HepG2 (cell line): ENCODE data around the gene CALML6. TPM values are rescaled to one million over a fixed set of nuclear protein-coding genes. Genes with fewer than 3 reads are reported as not detected.

Source experiments
- ATAC-seq: fragments of 200-7000 bp; cut with Tn5 transposase; 3 replicates; pipeline ENCODE4 v1.9.1; 2020; ENCODE audit warnings: mild to moderate bottlenecking, moderate library complexity
- BruUV-seq: library from RNA; stranded (reverse); fragments of 400-500 nt; replicated peaks from 2 replicates; lab custom pipeline; 2021; lab: Mats Ljungman, UMichigan
- CTCF ChIA-PET: fragments of 300-600 bp; formaldehyde crosslinking; extraction: SDS; loops from one replicate; lab custom pipeline; 2021; ENCODE audit warnings: low total read pairs, inconsistent platforms, low intra/inter-chr PET ratio; lab: Yijun Ruan, JAX
- POLR2A ChIA-PET: fragments of 350-600 bp; sonication (Branson Sonifier 250); formaldehyde crosslinking; loops from one replicate; lab custom pipeline; 2020; ENCODE audit warnings: antibody characterized with exemption, inconsistent platforms; lab: Yijun Ruan, JAX
- DNase-seq: peaks from one replicate; pipeline ENCODE4 v3.0.0-alpha.2; 2015; ENCODE audit warnings: low spot score
- FAIRE-seq: peaks from 3 replicates; lab custom pipeline; 2011; peaks lifted over from hg19 to GRCh38; lab: Jason Lieb, UNC
- H2AFZ ChIP-seq: one replicate; pipeline ENCODE4 v1.6.1; 2011; ENCODE audit warnings: low read length, inconsistent platforms
- H3K27ac ChIP-seq: fragments of 300-600 bp; 3 replicates; pipeline ENCODE4 v1.8.0; 2011; ENCODE audit warnings: mixed run types, mild to moderate bottlenecking, mixed read lengths, low read length, inconsistent platforms; ENCODE audit not compliant: insufficient read depth; ENCODE audit errors: extremely low read length
- H3K27me3 ChIP-seq, 2 experiments: fragments of 200-600 bp in 1 of 2; 2 replicates in 1 of 2; 3 replicates in 1 of 2; pipeline versions ENCODE4 v1.6.0 to v1.8.0; 2011; ENCODE audit warnings: low read length in 2 of 2, mild to moderate bottlenecking in 2 of 2, moderate library complexity in 2 of 2, inconsistent platforms in 1 of 2; ENCODE audit not compliant: insufficient read depth in 2 of 2, control insufficient read depth in 1 of 2
- H3K36me3 ChIP-seq, 2 experiments: fragments of 200-600 bp in 1 of 2; replicated peaks in 1 of 2; 2 replicates in 1 of 2; 3 replicates in 1 of 2; pipeline versions ENCODE4 v1.5.1 to v1.8.0; 2011; ENCODE audit warnings: low read length in 2 of 2, inconsistent platforms in 1 of 2; ENCODE audit not compliant: insufficient read depth in 2 of 2, control insufficient read depth in 1 of 2
- H3K4me1 ChIP-seq: 2 replicates; pipeline ENCODE4 v1.5.1; 2012; ENCODE audit warnings: low read length, inconsistent platforms; ENCODE audit not compliant: insufficient read depth
- H3K4me2 ChIP-seq: 2 replicates; pipeline ENCODE4 v1.6.0; 2011; ENCODE audit warnings: low read depth, low read length, inconsistent platforms
- H3K4me3 ChIP-seq, 3 experiments: fragments of 200-600 bp in 1 of 3; sonication (generic), shearing (Covaris generic) in 1 of 3; replicated peaks in 1 of 3; 2 replicates each; pipeline ENCODE4 v1.5.1; 2011 to 2016; ENCODE audit warnings: low read length in 3 of 3, inconsistent platforms in 2 of 3, low read depth in 2 of 3, mild to moderate bottlenecking in 2 of 3, control low read depth in 1 of 3, mixed read lengths in 1 of 3; ENCODE audit not compliant: insufficient read depth in 1 of 3
- H3K79me2 ChIP-seq: one replicate; pipeline ENCODE4 v1.6.1; 2011; ENCODE audit warnings: low read length, inconsistent platforms; ENCODE audit not compliant: insufficient read depth
- H3K9ac ChIP-seq: 2 replicates; pipeline ENCODE4 v1.6.0; 2011; ENCODE audit warnings: mild to moderate bottlenecking, low read depth, low read length, inconsistent platforms; ENCODE audit not compliant: insufficient read depth
- H3K9me3 ChIP-seq: 2 replicates; pipeline ENCODE4 v1.5.1; 2012; ENCODE audit warnings: mild to moderate bottlenecking, low read length
- H4K20me1 ChIP-seq: 2 replicates; pipeline ENCODE4 v1.6.0; 2011; ENCODE audit warnings: inconsistent platforms, mild to moderate bottlenecking, low read length, moderate library complexity; ENCODE audit not compliant: insufficient read depth
- ASH2L ChIP-seq: fragments of 300-600, 200-600 bp; sonication (generic); IDR thresholded peaks from 2 replicates; pipeline ENCODE4 v1.7.0; 2017; ENCODE audit warnings: low read depth, mild to moderate bottlenecking, moderate library complexity, mixed read lengths, low read length; ENCODE audit not compliant: insufficient read length
- CCAR2 ChIP-seq: fragments of 200-400 bp; formaldehyde crosslinking; optimal IDR thresholded peaks from 2 replicates; pipeline ENCODE3; 2018; ENCODE audit warnings: low read depth, mild to moderate bottlenecking, low read length, moderate library complexity
- ELF4 ChIP-seq: sonication (generic); formaldehyde crosslinking; IDR thresholded peaks from 2 replicates; pipeline ENCODE4 v1.5.0; 2020; ENCODE audit warnings: missing genetic modification reagents, mild to moderate bottlenecking, moderate library complexity, borderline replicate concordance
- MTA1 ChIP-seq: sonication (generic); formaldehyde crosslinking; IDR thresholded peaks from 2 replicates; pipeline ENCODE4 v1.4.0; 2020; ENCODE audit warnings: missing genetic modification reagents, mild to moderate bottlenecking, borderline replicate concordance
- NFKB2 ChIP-seq: sonication (generic); formaldehyde crosslinking; IDR thresholded peaks from 2 replicates; pipeline ENCODE4 v1.4.0; 2020; ENCODE audit warnings: missing genetic modification reagents, borderline replicate concordance
- RNF2 ChIP-seq: fragments of 450-650 bp; conservative IDR thresholded peaks from 2 replicates; pipeline ENCODE4 v1.6.1; 2016; ENCODE audit warnings: low read depth
- ZFP36L2 ChIP-seq: sonication (generic); formaldehyde crosslinking; IDR thresholded peaks from 2 replicates; pipeline ENCODE4 v1.4.0; 2020; ENCODE audit warnings: missing genetic modification reagents
- ZNF143 ChIP-seq: sonication (generic); formaldehyde crosslinking; IDR thresholded peaks from 2 replicates; pipeline ENCODE4 v1.4.0; 2020; ENCODE audit warnings: missing genetic modification reagents
- ZNF7 ChIP-seq: IDR thresholded peaks from 2 replicates; pipeline ENCODE4 v1.6.1; 2016; ENCODE audit warnings: missing biosample characterization, missing genetic modification reagents
- ZNF766 ChIP-seq: sonication (generic); formaldehyde crosslinking; IDR thresholded peaks from 2 replicates; pipeline ENCODE4 v1.5.0; 2020; ENCODE audit warnings: missing genetic modification reagents, borderline replicate concordance
- ZSCAN5A ChIP-seq: sonication (generic); formaldehyde crosslinking; IDR thresholded peaks from 2 replicates; pipeline ENCODE4 v1.8.0; 2022; ENCODE audit warnings: mild to moderate bottlenecking, missing genetic modification reagents, borderline replicate concordance
- WGBS: methylation state at CpG from one replicate; pipeline ENCODE4 v1.1.6; 2017; ENCODE audit warnings: low lambda C conversion rate; 5-methylcytosine and 5-hydroxymethylcytosine counted together
- in situ Hi-C: cut with HindIII; loops from 2 replicates; pipeline ENCODE4 v1.10.0; 2017; ENCODE audit warnings: low pct_unique_long_range_greater_than_20kb; ENCODE audit not compliant: extremely low pct_ligation_motif_present
- intact Hi-C: fragments of 100-400 bp; cut with micrococcal nuclease; formaldehyde crosslinking; loops from one replicate; pipeline ENCODE4 v1.10.0; 2022; ENCODE audit not compliant: unreplicated experiment
- polyA plus RNA-seq, 8 experiments: library from polyadenylated mRNA; depleted of rRNA in 3 of 8; stranded (reverse) in 7 of 8; unstranded in 1 of 8; fragments of >200 nt; fragmentation: Illumina TruSeq in 4 of 8; extraction: Trizol in 4 of 8; gene quantifications; 2 replicates each; pipeline versions ENCODE4 v1.2.1 to v1.2.3, GENCODE V29; 2011 to 2016; ENCODE audit warnings: low read depth in 4 of 8, missing spikeins in 1 of 8, mixed read lengths in 1 of 8; ENCODE audit not compliant: insufficient read depth in 1 of 8
- total RNA-seq, 5 experiments: library from RNA; depleted of rRNA; stranded (reverse); fragments of >200 nt; fragmentation: Illumina TruSeq; extraction: Trizol; gene quantifications; 2 replicates each; pipeline ENCODE4 v1.2.3, GENCODE V29; 2016; ENCODE audit warnings: low read depth in 1 of 5

Gene CALML6
- total and polyA plus RNA-seq, 2 of the 13 experiments (the other 11 are each of a cell fraction or from before 2014, with no cell fraction given), result 0.11 to 0.12 TPM

- Histone ChIP-seq H4K20me1 (no peaks in the 10 kb centered on the region), H3K4me1 (peaks cover 59% of the 10 kb centered on the region), H3K79me2 (peaks cover 13% of the 10 kb centered on the region), H3K4me3 (no peak overlapping the region), H3K27ac (peak overlapping the region; percentile 91), H3K9ac (no peak overlapping the region), H2AFZ (no peak overlapping the region), H3K4me2 (no peak overlapping the region), H3K27me3 (no peaks in the 10 kb centered on the region), H3K36me3 (no peaks in the 10 kb centered on the region; a peak in 1 of 5 replicates), H3K9me3 (no peaks in the 10 kb centered on the region)
- FAIRE-seq (no peak), ATAC-seq (no peak), DNase-seq (no peak)
- POLR2A ChIA-PET, result no interaction called here
- 100% methylated on average over 7 of the region's 12 CpGs for WGBS
- CTCF ChIA-PET, result no interaction called here
- TF ChIP-seq ZNF766, result no peak
- TF ChIP-seq ZSCAN5A (CRISPR knock-in tag), result no peak
- TF ChIP-seq CCAR2, result no peak
- no peak for TF ChIP-seq ASH2L
- TF ChIP-seq ZNF7 (CRISPR knock-in tag), result no peak
- no peak for TF ChIP-seq ZNF143 (CRISPR knock-in tag)
- TF ChIP-seq ZFP36L2 (CRISPR knock-in tag), result no peak
- no peak for TF ChIP-seq RNF2
- TF ChIP-seq NFKB2 (CRISPR knock-in tag), result no peak
- no peak for TF ChIP-seq ELF4 (CRISPR knock-in tag)
- no peak for TF ChIP-seq MTA1
- in situ Hi-C loops (no loop called here), intact Hi-C loops (no loop called here)
- no TSS peak for BruUV-seq
Observed at GRCh38 chr1:1940123-1940425, 25.0 kb downstream of the CALML6 start.
